Right atrium auricular region (tissue), 2 donors: ENCODE data around the gene UNC13C. TPM values are rescaled to one million over a fixed set of nuclear protein-coding genes. Genes with fewer than 3 reads are reported as not detected.

Experiments
- DNase-seq: peaks from one replicate; pipeline ENCODE4 v3.0.0-alpha.2; 2019; ENCODE audit warnings: low spot score
- H3K27ac ChIP-seq, 2 donors: fragments of 200-600 bp; sonication (generic); 1 replicate in 1 of 2; 2 replicates in 1 of 2; pipeline ENCODE4 v1.5.1; 2016 to 2019
- H3K27me3 ChIP-seq, 2 donors: fragments of 200-600 bp; sonication (generic); one replicate each; pipeline versions ENCODE4 v1.5.1 to v1.6.0; 2017 to 2019
- H3K36me3 ChIP-seq: fragments of 200-600 bp; sonication (generic); one replicate; pipeline ENCODE4 v1.5.1; 2016
- H3K4me1 ChIP-seq, 2 donors: fragments of 200-600 bp; sonication (generic); one replicate each; pipeline versions ENCODE4 v1.5.1 to v1.6.0; 2017 to 2019
- H3K4me3 ChIP-seq, 2 donors: fragments of 200-600 bp; sonication (generic); 1 replicate in 1 of 2; 2 replicates in 1 of 2; pipeline ENCODE4 v1.5.1; 2017 to 2019; ENCODE audit warnings: mild to moderate bottlenecking in 1 of 2, moderate library complexity in 1 of 2
- H3K9me3 ChIP-seq, 2 donors: fragments of 200-600 bp; sonication (generic); one replicate each; pipeline ENCODE4 v1.5.1; 2019
- total RNA-seq, 2 donors: library from RNA; depleted of rRNA; stranded (reverse); fragments of >200 nt; gene quantifications; one replicate each; pipeline ENCODE4 v1.1.0, GENCODE V29; 2016
- TF ChIP-seq, protein P1 (sequence below), 2 donors: fragments of 200-600 bp; sonication (generic); IDR thresholded peaks; one replicate each; pipeline ENCODE4 v1.5.1; 2019; ENCODE audit warnings: antibody characterized with exemption in 2 of 2

The UNC13C gene
- total RNA-seq, 2 donors from 2014 or later = 0.19 to 0.31 TPM

DNA sequence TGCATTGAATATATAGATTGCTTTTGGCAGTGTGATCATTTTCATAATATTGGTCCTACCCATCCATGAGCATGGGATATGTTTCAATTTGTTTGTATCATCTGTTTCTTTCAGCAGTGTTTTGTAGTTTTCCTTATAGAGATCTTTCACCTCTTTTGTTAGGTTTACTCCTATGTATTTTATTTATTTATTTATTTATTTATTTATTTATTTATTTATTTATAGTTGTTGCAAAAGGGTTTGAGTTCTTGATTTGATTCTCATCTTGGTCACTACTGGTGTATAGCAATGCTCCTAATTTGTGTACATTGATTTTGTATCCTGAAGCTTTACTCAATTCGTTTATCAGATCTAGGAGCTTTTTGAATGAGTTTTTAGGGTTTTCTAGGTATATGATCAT, 478.2 kb downstream of the UNC13C start:
- DNase-seq = no peak

DNA sequence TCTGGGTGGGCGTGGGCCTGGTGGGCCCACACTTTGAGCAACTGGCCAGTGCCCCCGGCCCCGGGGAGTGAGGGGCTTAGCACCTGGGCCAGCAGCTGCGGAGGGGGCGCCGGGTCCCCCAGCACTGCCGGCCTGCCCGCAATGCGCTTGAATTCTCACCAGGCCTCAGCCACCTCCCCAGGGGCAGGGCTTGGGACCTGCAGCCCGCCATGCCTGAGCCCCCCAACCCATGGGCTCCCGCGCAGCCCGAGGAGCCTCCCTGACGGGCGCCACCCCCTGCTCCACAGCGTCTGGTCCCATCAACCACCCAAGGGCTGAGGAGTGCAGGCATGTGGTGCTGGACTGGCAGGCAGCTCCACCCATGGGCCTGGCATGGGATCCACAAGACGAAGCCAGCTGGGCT, 484.3 kb downstream of the UNC13C start:
- H3K9me3 ChIP-seq = peaks cover 0 to 28% of the 10 kb centered on the region in 2 donors
- no peak overlapping the region for H3K4me3 ChIP-seq
- DNase-seq = no peak
- H3K27ac ChIP-seq = no peak overlapping the region
- TF ChIP-seq, protein P1, sequence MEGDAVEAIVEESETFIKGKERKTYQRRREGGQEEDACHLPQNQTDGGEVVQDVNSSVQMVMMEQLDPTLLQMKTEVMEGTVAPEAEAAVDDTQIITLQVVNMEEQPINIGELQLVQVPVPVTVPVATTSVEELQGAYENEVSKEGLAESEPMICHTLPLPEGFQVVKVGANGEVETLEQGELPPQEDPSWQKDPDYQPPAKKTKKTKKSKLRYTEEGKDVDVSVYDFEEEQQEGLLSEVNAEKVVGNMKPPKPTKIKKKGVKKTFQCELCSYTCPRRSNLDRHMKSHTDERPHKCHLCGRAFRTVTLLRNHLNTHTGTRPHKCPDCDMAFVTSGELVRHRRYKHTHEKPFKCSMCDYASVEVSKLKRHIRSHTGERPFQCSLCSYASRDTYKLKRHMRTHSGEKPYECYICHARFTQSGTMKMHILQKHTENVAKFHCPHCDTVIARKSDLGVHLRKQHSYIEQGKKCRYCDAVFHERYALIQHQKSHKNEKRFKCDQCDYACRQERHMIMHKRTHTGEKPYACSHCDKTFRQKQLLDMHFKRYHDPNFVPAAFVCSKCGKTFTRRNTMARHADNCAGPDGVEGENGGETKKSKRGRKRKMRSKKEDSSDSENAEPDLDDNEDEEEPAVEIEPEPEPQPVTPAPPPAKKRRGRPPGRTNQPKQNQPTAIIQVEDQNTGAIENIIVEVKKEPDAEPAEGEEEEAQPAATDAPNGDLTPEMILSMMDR (IDR thresholded peaks at IDR 0.05) = no peak
- no peaks in the 10 kb centered on the region for H3K36me3 ChIP-seq
- no peaks in the 10 kb centered on the region for H3K4me1 ChIP-seq
- no peaks in the 10 kb centered on the region for H3K27me3 ChIP-seq

More for the DNA sequence above, 478.2 kb downstream of the UNC13C start:
- Histone ChIP-seq H3K27me3 (no peaks in the 10 kb centered on the region), H3K9me3 (peaks cover 0 to 54% of the 10 kb centered on the region in 2 donors), H3K4me3 (no peak overlapping the region), H3K36me3 (no peaks in the 10 kb centered on the region), H3K27ac (no peak overlapping the region), H3K4me1 (no peaks in the 10 kb centered on the region)
- TF ChIP-seq, protein P1 (IDR thresholded peaks at IDR 0.05) = no peak

- TF ChIP-seq, protein P1 (IDR thresholded peaks at IDR 0.05) = no peak
Measured at GRCh38 chr15:54481819-54482218, 503.6 kb downstream of the UNC13C start.

GRCh38 chr15:54482251-54482650, 504.0 kb downstream of the UNC13C start:
- Histone ChIP-seq H3K4me1 (no peaks in the 10 kb centered on the region), H3K9me3 (peaks cover 0 to 13% of the 10 kb centered on the region in 2 donors), H3K27ac (no peak overlapping the region), H3K27me3 (no peaks in the 10 kb centered on the region), H3K36me3 (no peaks in the 10 kb centered on the region), H3K4me3 (no peak overlapping the region)
- DNase-seq = no peak
- TF ChIP-seq, protein P1 (IDR thresholded peaks at IDR 0.05) = no peak

More at GRCh38 chr15:54481819-54482218, 503.6 kb downstream of the UNC13C start:
- Histone ChIP-seq H3K27ac (no peak overlapping the region), H3K9me3 (peaks cover 0 to 13% of the 10 kb centered on the region in 2 donors), H3K36me3 (no peaks in the 10 kb centered on the region), H3K4me1 (no peaks in the 10 kb centered on the region), H3K27me3 (no peaks in the 10 kb centered on the region), H3K4me3 (no peak overlapping the region)
- no peak for DNase-seq

DNA sequence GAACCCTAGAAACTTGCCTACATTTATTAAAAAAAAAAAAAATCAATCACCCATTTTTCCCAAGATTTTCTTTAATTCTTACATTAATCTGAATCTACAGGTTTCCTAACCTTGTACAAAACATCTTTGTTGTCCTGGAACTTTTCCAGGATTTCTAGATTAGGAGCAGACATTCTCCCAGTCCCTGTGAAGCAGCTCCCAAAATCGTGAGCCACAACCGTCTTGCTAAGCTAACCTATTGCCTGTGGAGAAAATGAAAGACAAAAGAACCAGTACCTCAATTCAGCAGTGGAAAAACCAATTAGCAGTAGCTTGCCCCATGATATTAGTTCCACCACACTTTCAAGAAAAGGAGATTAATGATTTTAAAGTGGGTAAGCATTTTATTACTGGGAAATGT, 522.1 kb downstream of the UNC13C start:
- TF ChIP-seq, protein P1 (IDR thresholded peaks at IDR 0.05) = no peak
- no peak for DNase-seq
- Histone ChIP-seq H3K36me3 (no peaks in the 10 kb centered on the region), H3K9me3 (no peaks in the 10 kb centered on the region), H3K4me3 (no peak overlapping the region), H3K27me3 (no peaks in the 10 kb centered on the region), H3K27ac (no peak overlapping the region), H3K4me1 (no peaks in the 10 kb centered on the region)

DNA sequence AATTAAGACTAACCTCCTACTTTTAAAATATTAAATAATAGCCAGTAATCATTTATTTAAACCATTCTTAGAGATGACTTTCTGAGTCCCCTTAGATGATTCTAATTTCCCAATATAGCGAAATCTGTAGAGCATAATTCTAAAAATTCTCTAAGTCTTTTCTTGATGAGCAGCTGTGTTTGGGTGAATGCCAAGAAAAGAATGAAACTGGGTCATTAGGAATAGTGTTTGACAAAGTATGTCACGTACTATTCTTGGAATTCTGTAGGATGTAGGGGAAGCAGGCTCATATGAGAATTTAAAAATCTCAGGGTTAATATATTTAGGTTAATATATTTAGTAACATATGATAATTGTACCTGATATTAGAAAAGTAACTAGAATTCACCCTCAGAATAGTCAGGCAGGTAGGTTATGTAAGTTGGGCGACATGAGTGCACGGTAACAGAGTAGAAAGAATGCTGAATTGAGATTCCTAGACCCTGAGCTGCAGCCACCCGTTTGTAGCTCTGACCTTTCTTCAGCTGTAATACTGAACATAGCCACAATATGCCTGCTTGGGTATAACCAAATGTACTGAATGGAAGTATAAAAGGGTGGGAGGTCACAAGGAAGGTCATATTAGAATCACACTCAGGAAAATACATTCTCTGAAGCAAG, 524.3 kb downstream of the UNC13C start:
- no peaks in the 10 kb centered on the region for H3K4me1 ChIP-seq
- H3K36me3 ChIP-seq = no peaks in the 10 kb centered on the region
- no peak overlapping the region for H3K4me3 ChIP-seq
- H3K9me3 ChIP-seq = no peaks in the 10 kb centered on the region
- TF ChIP-seq, protein P1 (IDR thresholded peaks at IDR 0.05) = no peak
- H3K27ac ChIP-seq = no peak overlapping the region
- no peak for DNase-seq
- no peaks in the 10 kb centered on the region for H3K27me3 ChIP-seq
